HEK293 (cell line): ENCODE data around the gene NABP2.
A peak's percentile ranks its signal among the peaks of the same experiment; 100 is the strongest.

Experiments used
- BCL11A ChIP-seq: fragments of 450-650 bp; formaldehyde crosslinking; IDR thresholded peaks from 2 replicates; pipeline ENCODE4 v1.5.1; 2016; ENCODE audit warnings: low read depth, missing biosample characterization, missing genetic modification characterization
- FEZF1 ChIP-seq: fragments of 450-650 bp; formaldehyde crosslinking; IDR thresholded peaks from 2 replicates; pipeline ENCODE4 v1.5.1; 2016; ENCODE audit warnings: missing biosample characterization, missing genetic modification characterization
- GLI4 ChIP-seq: fragments of 450-650 bp; formaldehyde crosslinking; IDR thresholded peaks from 2 replicates; pipeline ENCODE4 v1.5.1; 2016; ENCODE audit warnings: missing biosample characterization, missing genetic modification characterization
- PRDM10 ChIP-seq: fragments of 450-650 bp; formaldehyde crosslinking; IDR thresholded peaks from 2 replicates; pipeline ENCODE4 v1.5.1; 2016; ENCODE audit warnings: missing biosample characterization, missing genetic modification characterization
- RBAK ChIP-seq: fragments of 450-650 bp; formaldehyde crosslinking; IDR thresholded peaks from 2 replicates; pipeline ENCODE4 v1.5.1; 2016; ENCODE audit warnings: missing biosample characterization, missing genetic modification characterization
- SP2 ChIP-seq: fragments of 450-650 bp; formaldehyde crosslinking; IDR thresholded peaks from 2 replicates; pipeline ENCODE4 v1.5.1; 2016; ENCODE audit warnings: missing biosample characterization, missing genetic modification characterization
- ZBTB20 ChIP-seq: fragments of 450-650 bp; formaldehyde crosslinking; IDR thresholded peaks from 2 replicates; pipeline ENCODE4 v1.5.1; 2016; ENCODE audit warnings: missing biosample characterization, missing genetic modification characterization
- ZBTB7A ChIP-seq: fragments of 450-650 bp; formaldehyde crosslinking; IDR thresholded peaks from 2 replicates; pipeline ENCODE4 v1.5.1; 2016; ENCODE audit warnings: low read depth, missing biosample characterization, missing genetic modification characterization
- ZBTB8A ChIP-seq: fragments of 450-650 bp; formaldehyde crosslinking; IDR thresholded peaks from 2 replicates; pipeline ENCODE4 v1.5.1; 2016; ENCODE audit warnings: missing biosample characterization, missing genetic modification characterization
- ZIC2 ChIP-seq: fragments of 450-650 bp; formaldehyde crosslinking; IDR thresholded peaks from 2 replicates; pipeline ENCODE4 v1.5.1; 2016; ENCODE audit warnings: missing biosample characterization, missing genetic modification characterization
- ZNF146 ChIP-seq: fragments of 450-650 bp; formaldehyde crosslinking; IDR thresholded peaks from 2 replicates; pipeline ENCODE4 v1.5.1; 2016; ENCODE audit warnings: missing biosample characterization, missing genetic modification characterization
- ZNF202 ChIP-seq: fragments of 450-650 bp; formaldehyde crosslinking; IDR thresholded peaks from 2 replicates; pipeline ENCODE4 v1.5.1; 2016; ENCODE audit warnings: missing biosample characterization, missing genetic modification characterization, borderline replicate concordance
- ZNF248 ChIP-seq: fragments of 450-650 bp; formaldehyde crosslinking; IDR thresholded peaks from 2 replicates; pipeline ENCODE4 v1.5.1; 2017; ENCODE audit warnings: missing biosample characterization, missing genetic modification characterization
- ZNF280C ChIP-seq: fragments of 450-650 bp; formaldehyde crosslinking; IDR thresholded peaks from 2 replicates; pipeline ENCODE4 v1.5.1; 2016; ENCODE audit warnings: missing biosample characterization, missing genetic modification characterization
- ZNF473 ChIP-seq: fragments of 450-650 bp; formaldehyde crosslinking; IDR thresholded peaks from 2 replicates; pipeline ENCODE4 v1.5.1; 2017; ENCODE audit warnings: missing biosample characterization, missing genetic modification characterization
- ZNF658 ChIP-seq: fragments of 450-650 bp; formaldehyde crosslinking; IDR thresholded peaks from 2 replicates; pipeline ENCODE4; 2016; ENCODE audit warnings: missing biosample characterization, missing genetic modification characterization
- TF ChIP-seq, protein P1 (sequence below): fragments of 450-650 bp; formaldehyde crosslinking; conservative IDR thresholded peaks from 2 replicates; pipeline ENCODE4 v1.5.1; 2016; ENCODE audit warnings: low read depth, missing biosample characterization, missing genetic modification characterization
- TF ChIP-seq, protein P2 (sequence below): fragments of 450-650 bp; IDR thresholded peaks from 2 replicates; pipeline ENCODE4 v1.5.1; 2018; ENCODE audit warnings: missing biosample characterization, mild to moderate bottlenecking, missing genetic modification characterization

The NABP2 gene

DNA sequence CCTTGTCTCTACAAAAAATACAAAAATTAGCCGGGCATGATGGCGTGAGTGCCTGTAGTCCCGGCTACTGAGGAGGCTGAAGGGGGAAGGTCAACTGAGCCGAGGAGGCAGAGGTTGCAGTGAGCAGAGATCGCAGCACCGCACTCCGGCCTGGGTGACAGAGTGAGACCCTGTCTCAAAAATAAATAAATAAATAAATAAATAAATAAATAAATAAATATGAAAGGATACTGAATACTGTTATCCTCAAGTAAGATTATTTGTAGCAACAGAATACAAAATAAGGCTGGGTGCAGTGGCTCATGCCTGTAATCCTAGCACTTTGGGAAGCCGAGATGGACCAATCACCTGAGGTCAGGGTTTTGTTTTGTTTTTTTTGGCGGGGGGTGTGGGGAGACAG, 4.3 kb upstream of the NABP2 start (continued):
- TF ChIP-seq, protein P1, sequence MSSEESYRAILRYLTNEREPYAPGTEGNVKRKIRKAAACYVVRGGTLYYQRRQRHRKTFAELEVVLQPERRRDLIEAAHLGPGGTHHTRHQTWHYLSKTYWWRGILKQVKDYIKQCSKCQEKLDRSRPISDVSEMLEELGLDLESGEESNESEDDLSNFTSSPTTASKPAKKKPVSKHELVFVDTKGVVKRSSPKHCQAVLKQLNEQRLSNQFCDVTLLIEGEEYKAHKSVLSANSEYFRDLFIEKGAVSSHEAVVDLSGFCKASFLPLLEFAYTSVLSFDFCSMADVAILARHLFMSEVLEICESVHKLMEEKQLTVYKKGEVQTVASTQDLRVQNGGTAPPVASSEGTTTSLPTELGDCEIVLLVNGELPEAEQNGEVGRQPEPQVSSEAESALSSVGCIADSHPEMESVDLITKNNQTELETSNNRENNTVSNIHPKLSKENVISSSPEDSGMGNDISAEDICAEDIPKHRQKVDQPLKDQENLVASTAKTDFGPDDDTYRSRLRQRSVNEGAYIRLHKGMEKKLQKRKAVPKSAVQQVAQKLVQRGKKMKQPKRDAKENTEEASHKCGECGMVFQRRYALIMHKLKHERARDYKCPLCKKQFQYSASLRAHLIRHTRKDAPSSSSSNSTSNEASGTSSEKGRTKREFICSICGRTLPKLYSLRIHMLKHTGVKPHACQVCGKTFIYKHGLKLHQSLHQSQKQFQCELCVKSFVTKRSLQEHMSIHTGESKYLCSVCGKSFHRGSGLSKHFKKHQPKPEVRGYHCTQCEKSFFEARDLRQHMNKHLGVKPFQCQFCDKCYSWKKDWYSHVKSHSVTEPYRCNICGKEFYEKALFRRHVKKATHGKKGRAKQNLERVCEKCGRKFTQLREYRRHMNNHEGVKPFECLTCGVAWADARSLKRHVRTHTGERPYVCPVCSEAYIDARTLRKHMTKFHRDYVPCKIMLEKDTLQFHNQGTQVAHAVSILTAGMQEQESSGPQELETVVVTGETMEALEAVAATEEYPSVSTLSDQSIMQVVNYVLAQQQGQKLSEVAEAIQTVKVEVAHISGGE = peak; percentile 85
- TF ChIP-seq ZNF146 (tag by site-specific recombination) (no peak; the same call in 1 of the 2 replicates), SP2 (tag by site-specific recombination) (no peak), ZNF280C (tag by site-specific recombination) (no peak), GLI4 (tag by site-specific recombination) (no peak), RBAK (peak; percentile 79), PRDM10 (tag by site-specific recombination) (no peak), ZBTB20 (tag by site-specific recombination) (no peak), BCL11A (tag by site-specific recombination) (no peak), ZIC2 (tag by site-specific recombination) (no peak), ZNF202 (tag by site-specific recombination) (no peak; the same call in 1 of the 2 replicates), ZBTB7A (no peak), ZNF248 (tag by site-specific recombination) (no peak), FEZF1 (tag by site-specific recombination) (no peak), ZNF658 (no peak), ZBTB8A (tag by site-specific recombination) (peak; percentile 91), ZNF473 (tag by site-specific recombination) (no peak)
- TF ChIP-seq, protein P2, sequence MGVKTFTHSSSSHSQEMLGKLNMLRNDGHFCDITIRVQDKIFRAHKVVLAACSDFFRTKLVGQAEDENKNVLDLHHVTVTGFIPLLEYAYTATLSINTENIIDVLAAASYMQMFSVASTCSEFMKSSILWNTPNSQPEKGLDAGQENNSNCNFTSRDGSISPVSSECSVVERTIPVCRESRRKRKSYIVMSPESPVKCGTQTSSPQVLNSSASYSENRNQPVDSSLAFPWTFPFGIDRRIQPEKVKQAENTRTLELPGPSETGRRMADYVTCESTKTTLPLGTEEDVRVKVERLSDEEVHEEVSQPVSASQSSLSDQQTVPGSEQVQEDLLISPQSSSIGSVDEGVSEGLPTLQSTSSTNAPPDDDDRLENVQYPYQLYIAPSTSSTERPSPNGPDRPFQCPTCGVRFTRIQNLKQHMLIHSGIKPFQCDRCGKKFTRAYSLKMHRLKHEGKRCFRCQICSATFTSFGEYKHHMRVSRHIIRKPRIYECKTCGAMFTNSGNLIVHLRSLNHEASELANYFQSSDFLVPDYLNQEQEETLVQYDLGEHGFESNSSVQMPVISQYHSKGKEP (tag by site-specific recombination) = no peak
- TF ChIP-seq, all 188 proteins: peak for 44
